ENCODE measurements around the gene SH2D1A.
"Not testable (repeated sequence)": the region's sequence is repeated elsewhere in the genome, so short reads cannot be mapped to it uniquely, and the experiment has no call there.

DNA sequence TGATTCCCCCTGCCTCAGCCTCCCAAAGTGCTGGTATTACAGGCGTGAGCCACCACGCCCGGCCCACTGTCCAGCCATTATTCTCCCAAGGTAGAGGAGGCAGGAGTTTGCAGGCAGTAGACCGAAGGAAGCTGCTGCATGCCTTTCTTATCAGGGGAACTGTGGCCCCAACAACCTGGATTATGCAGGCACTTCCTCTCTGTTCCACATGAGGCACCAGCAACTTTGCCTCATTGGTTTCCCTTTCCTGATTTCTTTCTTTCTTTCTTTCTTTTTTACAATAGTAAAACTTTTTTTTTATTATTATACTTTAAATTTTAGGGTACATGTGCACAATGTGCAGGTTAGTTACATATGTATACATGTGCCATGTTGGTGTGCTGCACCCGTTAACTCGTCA, 62.0 kb downstream of the SH2D1A start:
- TF ChIP-seq, protein P1, sequence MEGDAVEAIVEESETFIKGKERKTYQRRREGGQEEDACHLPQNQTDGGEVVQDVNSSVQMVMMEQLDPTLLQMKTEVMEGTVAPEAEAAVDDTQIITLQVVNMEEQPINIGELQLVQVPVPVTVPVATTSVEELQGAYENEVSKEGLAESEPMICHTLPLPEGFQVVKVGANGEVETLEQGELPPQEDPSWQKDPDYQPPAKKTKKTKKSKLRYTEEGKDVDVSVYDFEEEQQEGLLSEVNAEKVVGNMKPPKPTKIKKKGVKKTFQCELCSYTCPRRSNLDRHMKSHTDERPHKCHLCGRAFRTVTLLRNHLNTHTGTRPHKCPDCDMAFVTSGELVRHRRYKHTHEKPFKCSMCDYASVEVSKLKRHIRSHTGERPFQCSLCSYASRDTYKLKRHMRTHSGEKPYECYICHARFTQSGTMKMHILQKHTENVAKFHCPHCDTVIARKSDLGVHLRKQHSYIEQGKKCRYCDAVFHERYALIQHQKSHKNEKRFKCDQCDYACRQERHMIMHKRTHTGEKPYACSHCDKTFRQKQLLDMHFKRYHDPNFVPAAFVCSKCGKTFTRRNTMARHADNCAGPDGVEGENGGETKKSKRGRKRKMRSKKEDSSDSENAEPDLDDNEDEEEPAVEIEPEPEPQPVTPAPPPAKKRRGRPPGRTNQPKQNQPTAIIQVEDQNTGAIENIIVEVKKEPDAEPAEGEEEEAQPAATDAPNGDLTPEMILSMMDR (conservative IDR thresholded peaks at IDR 0.05; ENCODE audit: low read length): not testable (repeated sequence)
- not testable (repeated sequence) for TF ChIP-seq EZH2phosphoT487 (IDR thresholded peaks at IDR 0.05; ENCODE audit: borderline replicate concordance, low read depth, low read length)

Measured in OCI-LY7 (cell line).